Aorta (tissue), 5 donors: ENCODE measurements around the gene HGFAC. TPM values are rescaled to one million over a fixed set of nuclear protein-coding genes. Genes with fewer than 3 reads are reported as not detected.

ENCODE experiments used
- ATAC-seq: fragments of 200-7000 bp; cut with Tn5 transposase; one replicate; pipeline ENCODE4 v1.9.1; 2022; ENCODE audit warnings: moderate library complexity; ENCODE audit not compliant: low FRiP score
- DNase-seq, 2 donors: peaks; one replicate each; pipeline ENCODE4 v3.0.0-alpha.2; 2020
- H3K27ac ChIP-seq, 2 donors: one replicate each; pipeline ENCODE4 v1.5.1; 2013; ENCODE audit warnings: low read length in 2 of 2, mild to moderate bottlenecking in 2 of 2, moderate library complexity in 2 of 2, control low read depth in 1 of 2, inconsistent platforms in 1 of 2, low read depth in 1 of 2
- H3K27me3 ChIP-seq, 2 donors: one replicate each; pipeline ENCODE4 v1.6.1; 2013; ENCODE audit warnings: control low read depth in 1 of 2, low read length in 1 of 2, mild to moderate bottlenecking in 1 of 2, moderate library complexity in 1 of 2; ENCODE audit not compliant: insufficient read depth in 2 of 2, control insufficient read depth in 1 of 2
- H3K36me3 ChIP-seq, 2 donors: one replicate each; pipeline ENCODE4 v1.6.1; 2013; ENCODE audit warnings: control low read depth in 1 of 2, low read length in 1 of 2, mild to moderate bottlenecking in 1 of 2; ENCODE audit not compliant: insufficient read depth in 2 of 2, control insufficient read depth in 1 of 2
- H3K4me1 ChIP-seq, 2 donors: one replicate each; pipeline ENCODE4 v1.6.1; 2013; ENCODE audit warnings: low read length in 2 of 2, control low read depth in 1 of 2, mild to moderate bottlenecking in 1 of 2, moderate library complexity in 1 of 2; ENCODE audit not compliant: insufficient read depth in 2 of 2, control insufficient read depth in 1 of 2
- H3K4me3 ChIP-seq, 2 donors: one replicate each; pipeline ENCODE4 v1.5.1; 2013; ENCODE audit warnings: low read length in 2 of 2, control low read depth in 1 of 2, mild to moderate bottlenecking in 1 of 2
- H3K9me3 ChIP-seq: one replicate; pipeline ENCODE4 v1.6.1; 2013; ENCODE audit warnings: mild to moderate bottlenecking, low read length; ENCODE audit not compliant: control insufficient read depth
- WGBS, 2 donors: extraction: QIAGEN DNeasy Blood & Tissue Kit; methylation state at CpG; one replicate each; pipeline ENCODE4 v1.1.7; 2013; 5-methylcytosine and 5-hydroxymethylcytosine counted together
- intact Hi-C, 2 donors: fragments of 100-400 bp; cut with DNase I; formaldehyde crosslinking; loops; one replicate each; pipeline versions ENCODE4 v1.14.2 to v1.15.0; 2022
- polyA plus RNA-seq, 2 donors: library from polyadenylated mRNA; stranded (reverse); fragments of 200-250 nt; gene quantifications; one replicate each; pipeline ENCODE4 v1.2.3, GENCODE V29; 2013
- total RNA-seq, 2 donors: library from RNA; stranded (reverse); fragmentation: NEBNext Ultra II Directional; extraction: Animal tissue kit (Norgen Biotek cat#: 25700); gene quantifications; one replicate each; pipeline ENCODE4 v1.2.1, GENCODE V29; 2021
- donor health status: healthy with polysubstance abuse.
- donor health status: Bipolar disorder and iron deficiency.
- donor health status: DM: no; HTN: no; CAD: no.
- donor health status: DM: no; HTN: no; CAD: no.
- donor health status: DM: yes; HTN: yes; CAD: no.

Gene HGFAC
- total and polyA plus RNA-seq, 4 donors = 0.18 to 2.1 (median 0.99) TPM

GRCh38 chr4:3476936-3477749, 35.4 kb downstream of the HGFAC start:
- no peak overlapping the region for H3K4me3 ChIP-seq
- ATAC-seq (no peak), DNase-seq (no peak)
- 92 to 94% methylated on average over 23 to 27 of the region's 27 CpGs for WGBS, 2 donors
- no peaks in the 10 kb centered on the region for H3K4me1 ChIP-seq
- H3K27me3 ChIP-seq = no peaks in the 10 kb centered on the region
- no peaks in the 10 kb centered on the region for H3K9me3 ChIP-seq
- no peak overlapping the region for H3K27ac ChIP-seq
- intact Hi-C loops = no loop called here
- no peaks in the 10 kb centered on the region for H3K36me3 ChIP-seq

DNA sequence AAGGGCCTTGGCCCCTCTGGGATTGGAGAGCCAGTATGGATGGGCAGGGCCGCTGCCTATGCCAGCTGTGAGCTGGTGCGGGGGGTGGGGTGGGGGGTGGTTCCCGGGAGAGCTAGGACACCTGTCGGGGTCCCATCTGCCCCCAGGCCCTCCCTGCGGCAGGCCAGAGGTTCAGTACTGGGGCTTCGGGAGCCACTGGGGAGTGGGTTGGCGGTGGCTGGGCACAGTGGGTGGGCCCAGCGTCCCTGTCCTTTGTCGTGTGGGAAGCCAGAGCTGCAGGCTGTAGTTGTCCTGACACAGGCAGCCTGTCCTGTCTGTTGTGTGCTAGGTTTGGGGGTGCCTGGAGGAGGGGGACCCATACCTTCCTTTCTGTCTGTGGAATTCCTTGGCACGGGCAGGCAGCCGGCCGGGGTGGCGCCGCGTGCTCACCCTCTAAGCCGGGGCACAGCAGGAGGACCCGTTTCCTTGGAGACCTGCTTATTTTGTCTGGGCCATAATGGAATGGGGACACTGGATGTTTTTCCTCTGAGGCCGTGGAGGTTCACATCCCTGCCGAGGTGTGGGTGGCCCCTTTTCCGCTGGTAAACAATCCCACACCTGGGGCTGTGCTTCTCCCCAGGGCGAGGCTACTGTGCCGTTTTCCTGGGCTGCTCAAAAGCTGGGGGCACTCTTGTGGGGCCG, 36.1 kb downstream of the HGFAC start:
- no peaks in the 10 kb centered on the region for H3K27me3 ChIP-seq
- no peak for DNase-seq
- H3K4me1 ChIP-seq = no peaks in the 10 kb centered on the region
- H3K4me3 ChIP-seq = no peak overlapping the region
- H3K27ac ChIP-seq = no peak overlapping the region
- H3K9me3 ChIP-seq = no peaks in the 10 kb centered on the region
- no peaks in the 10 kb centered on the region for H3K36me3 ChIP-seq
- ATAC-seq = no peak
- intact Hi-C loops = no loop called here
- 72 to 76% methylated on average over 23 of the region's 23 CpGs for WGBS, 2 donors

DNA sequence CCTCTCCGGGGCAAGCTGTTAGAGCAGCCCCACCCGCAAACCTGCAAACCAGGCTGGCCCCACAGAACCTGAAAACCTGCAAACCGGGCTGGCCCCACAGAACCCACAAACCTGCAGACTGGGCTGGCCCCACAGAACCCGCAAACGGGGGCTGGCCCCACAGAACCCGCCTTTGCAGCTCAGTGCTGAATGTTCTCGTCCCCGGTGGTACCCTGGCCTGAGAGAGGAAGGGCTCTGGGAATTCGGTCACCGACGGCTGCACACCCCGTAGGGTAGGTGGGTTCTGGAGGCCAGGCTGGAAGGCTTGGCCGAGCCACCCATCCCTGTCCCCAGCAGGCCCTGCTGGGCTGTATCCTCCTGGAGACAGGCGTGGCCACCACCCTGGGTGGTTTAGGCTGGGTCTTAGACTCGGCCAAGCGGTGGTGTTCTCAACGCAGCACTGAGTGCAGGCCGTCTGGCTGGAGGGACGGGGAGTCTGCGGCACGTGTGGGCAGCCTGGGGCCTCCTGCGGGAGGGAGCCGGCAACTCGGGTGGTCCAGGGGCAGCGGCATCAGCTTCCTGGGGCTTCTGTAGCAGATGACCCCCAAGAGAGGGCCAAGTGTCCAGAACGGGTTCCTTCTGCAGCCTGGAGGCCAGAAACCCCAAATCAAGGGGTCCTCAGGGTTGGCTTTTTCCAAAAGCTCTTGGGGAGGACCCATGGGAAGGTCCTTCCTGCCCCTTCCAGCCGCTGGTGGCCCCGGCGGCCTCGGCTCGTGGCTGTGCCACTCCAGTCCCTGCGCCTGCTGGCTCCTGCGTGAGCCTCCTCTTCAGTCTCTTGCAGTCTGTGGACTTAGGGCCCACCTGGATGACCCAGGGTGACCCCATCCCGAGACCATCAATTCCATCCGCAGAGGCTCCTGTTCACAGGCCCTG, 36.9 kb downstream of the HGFAC start:
- ATAC-seq = no peak
- Histone ChIP-seq H3K9me3 (no peaks in the 10 kb centered on the region), H3K4me1 (no peaks in the 10 kb centered on the region), H3K27me3 (no peaks in the 10 kb centered on the region), H3K36me3 (no peaks in the 10 kb centered on the region), H3K4me3 (no peak overlapping the region), H3K27ac (no peak overlapping the region)
- DNase-seq = no peak
- WGBS, 2 donors = 88 to 95% methylated on average over 35 of the region's 35 CpGs
- intact Hi-C loops = no loop called here

DNA sequence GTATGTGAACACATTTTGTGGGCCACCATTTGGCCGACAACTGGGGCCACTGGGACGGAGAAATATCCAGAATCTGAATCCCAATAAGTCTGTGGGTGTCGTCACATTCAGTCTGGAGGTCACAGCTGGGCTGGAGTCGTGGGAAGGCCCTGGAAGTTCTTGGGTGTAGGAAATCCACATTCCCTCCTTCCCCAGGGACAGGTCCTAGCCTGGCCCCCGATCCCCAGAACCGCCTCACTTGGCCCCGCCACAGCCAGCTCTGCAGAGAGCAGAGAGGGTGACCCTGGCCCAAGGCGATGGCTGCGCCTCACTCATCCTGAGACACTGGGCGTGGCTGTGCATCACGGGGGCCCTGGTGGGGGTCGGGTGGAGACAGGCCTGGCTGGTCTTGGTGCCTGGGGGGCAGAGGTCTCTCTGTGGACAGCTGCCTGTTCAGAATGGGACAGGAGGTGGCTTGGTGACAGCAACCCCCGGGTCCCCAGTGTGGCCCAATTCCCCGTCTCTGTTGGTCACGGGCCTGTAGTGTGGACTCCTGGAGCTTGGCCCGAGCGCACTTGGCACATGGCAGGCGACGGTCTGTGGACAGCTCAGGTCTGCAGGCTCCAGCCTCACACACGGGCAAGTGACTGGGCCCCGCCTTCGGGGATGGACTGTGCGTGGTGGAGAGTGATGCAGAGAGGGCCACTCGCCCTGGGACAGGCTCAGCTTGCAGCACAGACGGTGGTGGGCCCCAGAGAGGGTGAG, 37.8 kb downstream of the HGFAC start:
- no peaks in the 10 kb centered on the region for H3K36me3 ChIP-seq
- WGBS, 2 donors = 83 to 88% methylated on average over 25 of the region's 25 CpGs
- no peaks in the 10 kb centered on the region for H3K9me3 ChIP-seq
- ATAC-seq = no peak
- no peaks in the 10 kb centered on the region for H3K4me1 ChIP-seq
- H3K27ac ChIP-seq = no peak overlapping the region
- DNase-seq = no peak
- intact Hi-C loops = loop anchor here in 1 of 2 donors (5.0 kb wide), 1 partner anchor 187 kb away; the partner anchor contains the start of gene RGS12
- no peak overlapping the region for H3K4me3 ChIP-seq
- H3K27me3 ChIP-seq = no peaks in the 10 kb centered on the region

DNA sequence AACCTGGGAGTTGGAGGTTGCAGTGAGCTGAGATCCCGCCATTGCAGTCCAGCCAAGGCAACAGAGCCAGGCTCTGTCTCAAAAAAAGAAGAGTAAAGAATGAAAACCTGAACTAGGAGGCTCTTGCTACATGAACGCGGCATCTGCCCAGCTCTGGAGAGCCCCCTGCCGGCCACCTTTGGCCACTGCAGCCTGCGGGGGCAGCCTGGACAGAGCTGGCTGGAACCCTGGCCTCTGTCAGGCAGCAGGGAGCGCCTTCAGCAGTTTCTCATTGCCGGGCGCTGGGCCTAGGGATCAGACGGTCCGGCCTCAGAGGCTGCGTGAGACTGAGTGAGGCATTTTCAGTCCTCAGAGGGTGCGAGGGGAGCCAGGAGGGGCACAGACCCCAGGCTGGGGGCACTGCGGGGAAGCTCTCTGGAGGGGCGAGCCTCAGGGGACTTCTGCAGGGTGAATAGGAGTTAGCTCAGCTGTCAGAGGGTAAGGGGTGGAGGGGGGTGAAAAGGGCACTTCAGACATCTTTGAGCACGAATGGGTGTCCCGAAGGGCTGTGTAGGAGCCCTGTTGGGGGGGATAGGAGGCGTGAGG, 38.9 kb downstream of the HGFAC start:
- no peaks in the 10 kb centered on the region for H3K36me3 ChIP-seq
- no peaks in the 10 kb centered on the region for H3K4me1 ChIP-seq
- 20 to 21% methylated on average over 17 of the region's 17 CpGs for WGBS, 2 donors
- intact Hi-C loops = loop anchor here in 1 of 2 donors (5.0 kb wide), 1 partner anchor 188 kb away; the partner anchor contains the start of gene RGS12
- ATAC-seq = peak; percentile 78
- peak overlapping the region in 1 of 2 donors; percentile 6 for H3K27ac ChIP-seq
- DNase-seq = peak; percentile 78 to 93
- no peaks in the 10 kb centered on the region for H3K9me3 ChIP-seq
- no peak overlapping the region for H3K4me3 ChIP-seq
- H3K27me3 ChIP-seq = no peaks in the 10 kb centered on the region

DNA sequence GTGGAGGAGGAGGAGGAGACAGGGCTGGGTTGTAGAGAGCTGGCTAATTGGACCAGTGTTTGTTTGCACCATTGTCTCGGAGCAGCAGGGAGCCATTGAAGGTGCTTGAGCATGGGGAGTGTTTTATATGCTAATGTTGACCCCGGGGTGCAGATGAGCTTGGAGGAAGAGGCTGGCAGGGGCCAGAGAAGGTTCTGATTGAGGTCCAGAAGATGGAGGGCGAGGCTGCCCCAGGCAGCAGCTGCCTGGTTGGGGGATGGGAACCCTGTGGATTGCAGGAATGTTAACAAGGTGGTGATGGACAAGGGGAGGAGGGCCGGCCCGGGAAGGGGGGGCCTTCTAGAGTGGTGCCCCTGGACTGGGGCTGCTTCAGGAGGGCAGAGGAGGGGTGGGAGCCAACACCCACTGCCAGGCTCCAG, 39.4 kb downstream of the HGFAC start:
- H3K36me3 ChIP-seq = no peaks in the 10 kb centered on the region
- peak overlapping the region in 1 of 2 donors; percentile 14 for H3K27ac ChIP-seq
- WGBS, 2 donors = 72 to 74% methylated on average over 5 of the region's 5 CpGs
- DNase-seq = no peak
- H3K27me3 ChIP-seq = no peaks in the 10 kb centered on the region
- no peak for ATAC-seq
- intact Hi-C loops = loop anchor here in 1 of 2 donors (5.0 kb wide), 1 partner anchor 189 kb away; the partner anchor contains the start of gene RGS12
- no peak overlapping the region for H3K4me3 ChIP-seq
- no peaks in the 10 kb centered on the region for H3K9me3 ChIP-seq
- no peaks in the 10 kb centered on the region for H3K4me1 ChIP-seq

DNA sequence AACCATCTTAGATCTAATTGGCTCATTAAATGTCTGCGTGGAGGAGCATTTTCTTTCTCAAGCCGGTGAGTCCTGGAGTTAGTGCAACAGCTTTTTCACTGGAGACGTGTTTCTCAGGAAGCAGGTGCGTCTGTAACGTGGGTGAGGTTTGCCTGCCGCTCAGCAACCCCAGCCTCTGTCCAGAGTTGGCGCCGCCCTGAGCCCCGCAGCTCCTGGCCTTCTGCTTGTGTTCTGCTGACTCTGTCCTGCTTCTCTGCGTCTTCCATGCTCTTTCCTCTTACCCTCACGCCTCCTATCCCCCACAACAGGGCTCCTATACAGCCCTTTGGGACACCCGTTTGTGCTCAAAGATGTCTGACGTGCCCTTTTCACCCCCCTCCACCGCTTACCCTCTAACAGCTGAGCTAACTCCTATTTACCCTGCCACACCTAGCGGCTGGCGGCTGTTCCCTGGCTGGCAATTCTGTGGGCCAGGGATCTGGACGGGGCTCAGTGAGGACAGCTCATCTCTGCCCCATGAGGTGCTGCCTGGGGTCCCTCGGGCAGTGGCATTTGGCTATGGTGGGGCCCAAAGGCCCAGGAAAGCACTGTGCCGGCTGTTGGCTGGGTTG, 40.1 kb downstream of the HGFAC start:
- Histone ChIP-seq H3K9me3 (no peaks in the 10 kb centered on the region), H3K4me1 (no peaks in the 10 kb centered on the region), H3K36me3 (no peaks in the 10 kb centered on the region), H3K27ac (peak overlapping the region in 1 of 2 donors; percentile 62), H3K4me3 (no peak overlapping the region), H3K27me3 (no peaks in the 10 kb centered on the region)
- 86 to 91% methylated on average over 19 of the region's 19 CpGs for WGBS, 2 donors
- DNase-seq (no peak), ATAC-seq (no peak)
- intact Hi-C loops = loop anchor here in 1 of 2 donors (5.0 kb wide), 1 partner anchor 190 kb away; the partner anchor contains the start of gene RGS12
